ENCODE data around the gene B9D1. TPM values are rescaled to one million over a fixed set of nuclear protein-coding genes. Genes with fewer than 3 reads are reported as not detected.

Gene B9D1
- total RNA-seq, 1 donor from 2014 or later: 7.8 TPM

DNA sequence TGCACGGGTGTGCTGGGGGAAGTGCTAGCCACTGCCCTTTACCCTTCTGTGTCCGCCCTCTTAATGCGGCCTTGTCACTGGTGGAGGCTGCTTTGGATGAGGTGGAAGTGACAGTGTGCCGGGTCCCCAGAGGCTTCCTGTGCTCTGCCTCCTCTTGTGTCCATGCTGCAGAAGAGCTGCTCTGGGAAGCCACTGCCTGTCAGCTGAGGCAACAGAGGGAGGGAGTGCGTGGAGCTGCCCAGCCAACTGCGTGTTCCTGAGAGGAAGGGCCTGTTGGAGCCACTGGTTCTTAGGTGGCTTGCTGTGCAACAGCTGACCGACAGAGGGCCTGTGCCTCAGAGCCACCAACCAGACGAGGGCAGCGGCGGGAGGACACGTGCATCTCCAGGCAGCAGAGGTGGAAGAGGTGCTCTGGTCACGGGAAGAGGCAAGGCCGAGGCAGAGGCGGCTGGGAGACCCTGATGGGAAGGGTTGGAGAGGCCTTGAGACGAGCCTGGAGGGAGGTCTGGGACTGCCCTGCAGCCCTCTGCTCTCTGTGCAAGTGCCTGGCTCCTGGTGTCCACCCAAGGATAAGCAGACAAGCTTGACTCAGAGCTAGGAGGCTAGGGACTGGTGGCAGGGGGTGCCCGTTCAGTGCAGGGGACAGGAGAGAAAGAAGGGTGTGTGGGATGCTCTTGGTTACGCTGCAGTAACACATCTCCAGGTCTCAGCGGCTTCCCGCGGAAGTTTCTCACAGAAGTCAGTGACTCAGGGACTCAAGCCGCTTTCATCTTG, 25.4 kb downstream of the B9D1 start:
- H3K9me3 Mint-ChIP-seq (ENCODE audit: unreplicated experiment): peaks cover 3% of the 10 kb centered on the region
- peak overlapping the region; percentile 21 for H3K27ac Mint-ChIP-seq (ENCODE audit: unreplicated experiment)
- no peaks in the 10 kb centered on the region for H3K36me3 Mint-ChIP-seq (ENCODE audit: unreplicated experiment)
- H3K4me3 Mint-ChIP-seq (ENCODE audit: unreplicated experiment): no peak overlapping the region
- no peak for DNase-seq
- peaks cover 13% of the 10 kb centered on the region for H3K4me1 Mint-ChIP-seq (ENCODE audit: low read depth, unreplicated experiment)
- TF ChIP-seq, protein P1, sequence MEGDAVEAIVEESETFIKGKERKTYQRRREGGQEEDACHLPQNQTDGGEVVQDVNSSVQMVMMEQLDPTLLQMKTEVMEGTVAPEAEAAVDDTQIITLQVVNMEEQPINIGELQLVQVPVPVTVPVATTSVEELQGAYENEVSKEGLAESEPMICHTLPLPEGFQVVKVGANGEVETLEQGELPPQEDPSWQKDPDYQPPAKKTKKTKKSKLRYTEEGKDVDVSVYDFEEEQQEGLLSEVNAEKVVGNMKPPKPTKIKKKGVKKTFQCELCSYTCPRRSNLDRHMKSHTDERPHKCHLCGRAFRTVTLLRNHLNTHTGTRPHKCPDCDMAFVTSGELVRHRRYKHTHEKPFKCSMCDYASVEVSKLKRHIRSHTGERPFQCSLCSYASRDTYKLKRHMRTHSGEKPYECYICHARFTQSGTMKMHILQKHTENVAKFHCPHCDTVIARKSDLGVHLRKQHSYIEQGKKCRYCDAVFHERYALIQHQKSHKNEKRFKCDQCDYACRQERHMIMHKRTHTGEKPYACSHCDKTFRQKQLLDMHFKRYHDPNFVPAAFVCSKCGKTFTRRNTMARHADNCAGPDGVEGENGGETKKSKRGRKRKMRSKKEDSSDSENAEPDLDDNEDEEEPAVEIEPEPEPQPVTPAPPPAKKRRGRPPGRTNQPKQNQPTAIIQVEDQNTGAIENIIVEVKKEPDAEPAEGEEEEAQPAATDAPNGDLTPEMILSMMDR (IDR thresholded peaks at IDR 0.05; ENCODE audit: partially characterized antibody, unreplicated experiment): no peak
- H3K27me3 Mint-ChIP-seq (ENCODE audit: unreplicated experiment): peaks cover 4% of the 10 kb centered on the region

DNA sequence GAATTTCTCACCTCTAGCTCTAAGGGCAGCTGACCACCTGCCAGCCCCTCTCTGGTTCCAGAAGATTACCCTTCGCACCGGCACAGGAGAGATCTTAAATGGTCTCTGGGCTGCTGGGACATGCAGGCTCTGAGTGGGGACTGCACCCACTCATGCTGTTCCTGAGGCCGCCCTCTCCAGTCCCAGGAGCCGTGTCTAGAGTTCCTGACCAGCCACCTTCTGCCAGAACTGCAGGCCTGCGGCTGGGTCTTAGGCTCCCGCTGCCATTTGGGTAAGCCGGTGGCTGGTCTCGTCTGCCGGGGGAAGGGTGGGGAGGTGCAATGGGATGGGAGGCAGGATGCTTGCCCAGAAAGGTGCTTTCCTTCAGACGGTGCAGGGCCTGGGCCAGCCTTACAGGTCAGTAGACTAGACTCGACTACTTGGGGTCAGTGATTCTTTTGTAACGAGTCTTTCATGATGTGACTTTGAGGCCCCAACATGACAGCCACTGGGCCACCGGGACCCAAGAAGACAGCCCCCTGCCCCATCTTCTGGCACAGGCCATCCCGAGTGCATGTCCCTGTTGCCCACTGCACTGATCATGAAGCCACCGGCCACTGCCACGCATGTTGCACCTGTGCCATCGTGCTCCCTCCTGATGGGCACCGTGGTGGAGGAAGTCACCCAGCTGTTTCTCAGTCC, 26.4 kb downstream of the B9D1 start:
- DNase-seq: no peak
- H3K4me3 Mint-ChIP-seq (ENCODE audit: unreplicated experiment): no peak overlapping the region
- TF ChIP-seq, protein P1 (IDR thresholded peaks at IDR 0.05; ENCODE audit: partially characterized antibody, unreplicated experiment): no peak
- no peak overlapping the region for H3K27ac Mint-ChIP-seq (ENCODE audit: unreplicated experiment)
- no peaks in the 10 kb centered on the region for H3K36me3 Mint-ChIP-seq (ENCODE audit: unreplicated experiment)
- H3K4me1 Mint-ChIP-seq (ENCODE audit: low read depth, unreplicated experiment): peaks cover 6% of the 10 kb centered on the region
- H3K27me3 Mint-ChIP-seq (ENCODE audit: unreplicated experiment): peaks cover 4% of the 10 kb centered on the region
- peaks cover 3% of the 10 kb centered on the region for H3K9me3 Mint-ChIP-seq (ENCODE audit: unreplicated experiment)

DNA sequence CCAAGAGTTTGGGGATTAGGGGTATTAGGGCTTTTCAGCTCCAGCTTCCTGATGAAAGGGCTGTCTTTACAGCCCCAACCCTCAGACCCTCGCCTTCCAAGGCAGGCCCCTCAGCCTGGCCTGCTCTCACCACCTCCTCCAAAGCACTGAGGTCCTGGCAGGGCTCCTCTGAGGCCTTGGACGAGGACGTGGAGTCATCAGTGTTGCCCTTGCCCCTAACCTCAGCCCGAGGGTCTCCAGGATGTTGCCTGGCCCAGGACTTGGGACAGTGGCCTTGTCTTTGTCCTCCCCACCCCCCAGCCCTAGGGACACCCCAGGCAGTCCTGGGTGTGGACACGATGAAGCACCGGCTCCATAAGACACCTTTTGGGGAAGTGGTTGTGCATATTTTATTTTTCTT, 28.2 kb downstream of the B9D1 start:
- TF ChIP-seq, protein P1 (IDR thresholded peaks at IDR 0.05; ENCODE audit: partially characterized antibody, unreplicated experiment): no peak
- Mint-ChIP-seq H3K4me3 (ENCODE audit: unreplicated experiment) (no peak overlapping the region), H3K9me3 (ENCODE audit: unreplicated experiment) (no peaks in the 10 kb centered on the region), H3K4me1 (ENCODE audit: low read depth, unreplicated experiment) (peaks cover 6% of the 10 kb centered on the region), H3K27ac (ENCODE audit: unreplicated experiment) (no peak overlapping the region), H3K36me3 (ENCODE audit: unreplicated experiment) (no peaks in the 10 kb centered on the region), H3K27me3 (ENCODE audit: unreplicated experiment) (peaks cover 5% of the 10 kb centered on the region)
- DNase-seq: no peak

DNA sequence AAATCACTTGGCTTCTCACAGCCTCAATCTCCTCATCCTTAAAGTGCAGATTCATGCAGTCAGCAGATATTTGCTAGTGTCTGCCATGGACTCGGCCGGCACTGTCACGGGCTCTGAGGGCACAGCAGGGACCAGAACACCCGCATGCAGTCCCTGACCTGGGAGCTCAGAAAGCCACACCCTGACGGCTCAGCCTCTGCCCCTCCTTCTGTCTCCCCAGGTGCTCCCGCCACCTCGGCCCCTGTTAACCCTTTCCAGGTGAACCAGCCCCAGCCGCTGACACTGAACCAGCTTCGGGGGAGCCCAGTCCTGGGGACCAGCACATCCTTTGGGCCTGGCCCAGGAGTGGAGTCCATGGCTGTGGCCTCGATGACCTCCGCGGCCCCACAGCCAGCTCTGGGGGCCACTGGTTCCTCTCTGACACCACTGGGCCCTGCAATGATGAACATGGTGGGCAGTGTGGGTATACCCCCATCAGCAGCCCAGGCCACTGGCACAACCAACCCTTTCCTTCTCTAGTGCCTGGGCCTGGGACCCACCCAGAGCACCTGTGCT, 28.7 kb downstream of the B9D1 start:
- Mint-ChIP-seq H3K27ac (ENCODE audit: unreplicated experiment) (no peak overlapping the region), H3K9me3 (ENCODE audit: unreplicated experiment) (no peaks in the 10 kb centered on the region), H3K27me3 (ENCODE audit: unreplicated experiment) (peaks cover 5% of the 10 kb centered on the region), H3K4me3 (ENCODE audit: unreplicated experiment) (no peak overlapping the region), H3K4me1 (ENCODE audit: low read depth, unreplicated experiment) (peaks cover 6% of the 10 kb centered on the region), H3K36me3 (ENCODE audit: unreplicated experiment) (no peaks in the 10 kb centered on the region)
- no peak for DNase-seq
- TF ChIP-seq, protein P1 (IDR thresholded peaks at IDR 0.05; ENCODE audit: partially characterized antibody, unreplicated experiment): no peak

DNA sequence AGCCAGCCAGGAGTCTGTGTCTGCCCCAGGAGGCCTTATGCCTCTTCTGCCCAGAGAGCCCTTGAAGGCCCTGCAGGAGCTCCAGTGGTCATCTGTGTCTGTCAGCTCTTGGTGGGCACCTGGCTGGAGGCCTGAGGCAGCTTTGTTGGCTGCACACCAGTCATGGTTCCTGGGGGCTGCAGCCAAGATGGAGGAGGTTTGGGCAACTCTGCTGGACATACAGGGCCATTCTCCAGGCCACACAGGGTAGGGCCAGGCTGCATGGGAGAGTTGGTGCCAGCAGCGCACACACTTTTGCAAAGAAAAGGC, 29.4 kb downstream of the B9D1 start:
- Mint-ChIP-seq H3K36me3 (ENCODE audit: unreplicated experiment) (no peaks in the 10 kb centered on the region), H3K4me1 (ENCODE audit: low read depth, unreplicated experiment) (peaks cover 6% of the 10 kb centered on the region), H3K27ac (ENCODE audit: unreplicated experiment) (no peak overlapping the region), H3K27me3 (ENCODE audit: unreplicated experiment) (peaks cover 5% of the 10 kb centered on the region), H3K4me3 (ENCODE audit: unreplicated experiment) (no peak overlapping the region), H3K9me3 (ENCODE audit: unreplicated experiment) (no peaks in the 10 kb centered on the region)
- TF ChIP-seq, protein P1 (IDR thresholded peaks at IDR 0.05; ENCODE audit: partially characterized antibody, unreplicated experiment): no peak
- no peak for DNase-seq

Data from glutamatergic neuron (in vitro differentiated cells).